HepG2 (cell line): ENCODE results near the gene ADIPOR2. TPM values are rescaled to one million over a fixed set of nuclear protein-coding genes. Genes with fewer than 3 reads are reported as not detected.

Source experiments
- DDIT3 ChIP-seq: sonication (generic); formaldehyde crosslinking; IDR thresholded peaks from 2 replicates; pipeline ENCODE4 v1.4.0; 2020; ENCODE audit warnings: mild to moderate bottlenecking, missing genetic modification reagents
- IKZF4 ChIP-seq: sonication (generic); formaldehyde crosslinking; IDR thresholded peaks from 2 replicates; pipeline ENCODE4 v1.5.1; 2020; ENCODE audit warnings: borderline replicate concordance, mild to moderate bottlenecking, low read depth, missing genetic modification reagents; ENCODE audit errors: not compliant biosample characterization
- ISL2 ChIP-seq: sonication (generic); formaldehyde crosslinking; IDR thresholded peaks from 2 replicates; pipeline ENCODE4 v1.5.0; 2020; ENCODE audit warnings: missing genetic modification reagents
- NFE2L2 ChIP-seq: fragments of 150-350 bp; IDR thresholded peaks from 2 replicates; pipeline ENCODE4 v1.6.1; 2014; ENCODE audit warnings: low read length
- SOX5 ChIP-seq: IDR thresholded peaks from 2 replicates; pipeline ENCODE4 v1.6.1; 2016; ENCODE audit warnings: borderline replicate concordance
- SRSF1 ChIP-seq: fragments of 200-400 bp; formaldehyde crosslinking; optimal IDR thresholded peaks from 2 replicates; pipeline ENCODE3; 2017; ENCODE audit warnings: mild to moderate bottlenecking, low read depth, low read length, moderate library complexity
- TIGD3 ChIP-seq: sonication (generic); formaldehyde crosslinking; IDR thresholded peaks from 2 replicates; pipeline ENCODE4 v1.5.1; 2020; ENCODE audit warnings: mild to moderate bottlenecking, missing genetic modification reagents, borderline replicate concordance
- ZNF281 ChIP-seq: sonication (generic); formaldehyde crosslinking; IDR thresholded peaks from 2 replicates; pipeline ENCODE4 v1.4.0; 2020; ENCODE audit warnings: missing genetic modification reagents, borderline replicate concordance
- ZNF556 ChIP-seq: sonication (generic); formaldehyde crosslinking; IDR thresholded peaks from 2 replicates; pipeline ENCODE4 v1.4.0; 2020; ENCODE audit warnings: mild to moderate bottlenecking, missing genetic modification reagents, borderline replicate concordance
- polyA plus RNA-seq, 8 experiments: library from polyadenylated mRNA; depleted of rRNA in 3 of 8; stranded (reverse) in 7 of 8; unstranded in 1 of 8; fragments of >200 nt; fragmentation: Illumina TruSeq in 4 of 8; extraction: Trizol in 4 of 8; gene quantifications; 2 replicates each; pipeline versions ENCODE4 v1.2.1 to v1.2.3, GENCODE V29; 2011 to 2016; ENCODE audit warnings: low read depth in 4 of 8, missing spikeins in 1 of 8, mixed read lengths in 1 of 8; ENCODE audit not compliant: insufficient read depth in 1 of 8
- total RNA-seq, 5 experiments: library from RNA; depleted of rRNA; stranded (reverse); fragments of >200 nt; fragmentation: Illumina TruSeq; extraction: Trizol; gene quantifications; 2 replicates each; pipeline ENCODE4 v1.2.3, GENCODE V29; 2016; ENCODE audit warnings: low read depth in 1 of 5

The ADIPOR2 gene
- total and polyA plus RNA-seq, 2 of the 13 experiments (the other 11 are each of a cell fraction or from before 2014, with no cell fraction given), result 35.2 to 52.2 TPM

- TF ChIP-seq ZNF281 (CRISPR knock-in tag) (no peak), ZNF556 (CRISPR knock-in tag) (no peak), NFE2L2 (peak; percentile 66), SOX5 (no peak), TIGD3 (no peak), ISL2 (no peak), IKZF4 (CRISPR knock-in tag) (no peak), SRSF1 (no peak), DDIT3 (CRISPR knock-in tag) (no peak)
Observed at GRCh38 chr12:1665366-1665765, 25.5 kb upstream of the ADIPOR2 start (continued).
